Inflammatory macrophage treated with lipopolysaccharide for 1 hour (primary cell): ENCODE measurements around the gene ZFC3H1.

Experiments used
- DNase-seq, 2 donors: peaks; one replicate each; pipeline ENCODE4 v3.0.0-alpha.2; 2020 to 2022

ZFC3H1 gene

GRCh38 chr12:71683633-71684032 lies 20.0 kb upstream of the ZFC3H1 start:
- no peak for DNase-seq

DNA sequence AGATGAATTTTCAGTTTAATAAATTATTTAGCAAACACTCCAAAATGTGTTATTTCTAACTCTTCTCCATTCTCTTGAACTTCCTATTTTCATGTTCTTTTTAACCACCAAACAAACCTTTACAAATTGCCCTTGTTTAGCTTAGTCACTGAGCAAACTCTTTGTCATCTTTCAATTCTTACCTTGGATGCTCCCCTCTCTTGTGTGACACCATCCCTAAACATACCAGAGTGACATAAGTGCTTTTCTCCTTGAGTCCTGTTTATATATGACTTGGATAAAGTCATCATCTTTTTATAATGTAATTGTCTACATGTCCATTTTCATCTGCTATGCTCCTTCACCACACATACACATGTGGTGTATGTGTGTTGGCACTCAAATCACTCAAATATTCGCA lies 18.8 kb upstream of the ZFC3H1 start:
- peak in 1 of 2 donors; percentile 15 for DNase-seq

DNA sequence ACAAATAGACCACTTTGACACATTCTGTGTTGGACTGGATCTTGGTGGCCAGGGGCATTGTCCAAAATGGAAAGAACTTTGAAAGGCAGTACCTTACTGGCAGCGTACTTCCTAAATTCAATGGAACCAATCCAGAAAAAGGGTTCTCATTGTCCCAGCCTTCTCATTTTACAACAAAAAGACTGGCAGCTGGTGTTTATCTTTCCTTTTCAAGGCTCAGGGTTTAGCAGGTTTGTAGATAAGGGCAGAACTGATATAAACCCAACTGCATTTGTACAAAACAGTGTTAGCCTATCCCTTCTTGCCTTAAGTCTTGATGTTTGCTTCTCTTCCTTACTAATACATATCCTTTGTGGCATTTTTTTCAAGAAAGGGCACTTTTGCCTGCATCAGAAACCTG lies 8.2 kb upstream of the ZFC3H1 start:
- no peak for DNase-seq

- DNase-seq, result no peak
These were observed 7.7 kb upstream of the ZFC3H1 start for GRCh38 chr12:71671311-71671710.

DNA sequence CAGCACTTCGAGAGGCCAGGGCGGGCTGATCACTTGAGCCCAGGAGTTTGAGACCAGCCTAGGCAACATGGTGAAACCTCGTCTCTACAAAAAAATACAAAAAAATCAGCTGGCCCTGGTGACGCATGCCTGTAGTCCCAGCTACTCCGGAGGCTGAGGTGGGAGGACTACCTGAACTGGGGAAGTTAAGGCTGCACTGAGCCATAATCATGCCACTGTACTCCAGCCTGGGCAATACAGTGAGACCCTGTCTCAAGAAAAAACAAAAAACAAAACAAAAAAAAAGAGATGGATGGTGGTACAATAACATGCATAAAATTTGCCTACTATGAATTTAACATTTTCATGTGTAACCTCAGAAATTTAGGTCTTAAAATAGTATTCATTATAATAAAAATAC lies 2.6 kb upstream of the ZFC3H1 start:
- DNase-seq, result no peak

DNA sequence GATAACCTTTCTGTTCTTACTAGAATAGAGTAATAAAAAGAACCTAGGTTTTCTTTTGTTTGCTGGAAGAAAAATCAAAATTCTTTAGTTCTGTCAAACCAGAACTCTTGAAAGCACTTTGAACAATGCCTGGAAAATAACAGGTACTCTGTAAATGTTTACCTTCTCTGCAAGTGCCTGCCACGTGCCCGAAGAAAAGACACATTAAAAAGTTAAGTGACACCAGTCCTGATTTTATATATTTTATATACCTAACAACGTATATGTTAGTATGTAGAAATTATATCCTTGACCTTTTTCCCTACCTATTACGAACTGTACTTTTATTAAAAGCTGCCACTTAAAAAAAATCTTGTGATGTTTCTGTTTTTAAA lies 1.4 kb upstream of the ZFC3H1 start:
- DNase-seq, result no peak

DNA sequence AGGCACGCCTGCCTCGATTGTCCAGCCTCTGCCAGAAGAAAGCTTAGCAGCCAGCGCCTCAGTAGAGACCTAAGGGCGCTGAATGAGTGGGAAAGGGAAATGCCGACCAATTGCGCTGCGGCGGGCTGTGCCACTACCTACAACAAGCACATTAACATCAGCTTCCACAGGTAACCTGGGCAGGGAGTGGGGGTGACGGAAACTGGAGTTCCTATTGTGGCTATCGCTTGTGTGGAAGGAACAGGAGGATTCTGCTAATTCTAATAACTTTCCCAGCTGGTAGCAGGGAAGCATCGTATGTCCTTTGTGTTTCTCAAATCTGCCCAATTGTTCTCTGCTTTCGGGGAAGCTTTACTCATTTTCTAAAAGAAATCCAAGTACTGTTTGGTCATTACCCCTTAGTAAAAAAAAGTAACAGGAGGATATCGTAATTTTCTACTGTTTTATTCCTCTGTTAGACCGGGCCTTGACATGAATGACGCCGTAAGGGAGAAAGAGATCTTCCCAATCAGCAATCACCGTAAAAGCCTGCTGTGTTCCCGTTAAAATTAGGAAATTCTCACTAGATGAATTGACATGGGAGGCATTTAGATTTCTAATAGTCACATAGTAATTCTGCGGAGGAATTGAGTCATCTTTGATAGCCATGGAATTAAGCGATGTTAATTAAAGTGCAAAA lies 902 bp upstream of the ZFC3H1 start:
- DNase-seq, result peak; percentile 22 to 27

DNA sequence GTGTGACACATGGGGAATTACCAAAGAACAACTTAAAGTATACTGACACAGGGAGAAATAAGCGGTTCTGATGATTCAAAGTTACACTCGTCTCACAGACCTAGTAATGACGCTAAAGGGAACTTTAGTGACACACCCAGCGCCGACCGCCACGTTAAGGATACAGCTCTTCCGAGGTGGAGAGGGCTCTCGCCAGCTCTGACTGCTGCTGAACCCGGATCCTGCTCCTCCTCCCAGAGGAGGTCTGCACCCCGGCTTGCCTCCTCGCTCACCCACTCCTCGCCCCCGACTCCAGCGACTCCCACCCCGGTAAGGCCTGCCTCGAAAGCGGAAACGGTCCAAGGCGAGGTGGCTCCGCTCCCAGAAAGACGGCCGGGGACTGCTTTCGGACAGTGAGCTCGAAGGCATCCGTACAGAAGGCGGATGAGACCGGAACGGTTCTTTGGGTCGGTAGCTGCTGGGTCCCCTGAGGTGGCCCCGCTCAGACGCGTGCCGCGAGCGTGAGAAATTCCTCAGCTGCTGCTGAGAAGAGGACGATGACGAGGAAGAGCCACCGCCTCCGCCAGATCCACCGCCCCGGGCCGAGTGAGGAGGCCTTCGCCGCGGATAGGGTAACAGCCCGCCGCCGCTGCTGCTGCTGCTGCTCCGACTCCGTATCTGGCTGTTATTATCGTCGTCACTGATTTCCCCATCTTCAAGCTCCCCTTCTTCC lies 643 bp downstream of the ZFC3H1 start:
- DNase-seq, result peak; percentile 89 to 93

- DNase-seq, result no peak
These were observed 1.6 kb downstream of the ZFC3H1 start for GRCh38 chr12:71661977-71662530.

DNA sequence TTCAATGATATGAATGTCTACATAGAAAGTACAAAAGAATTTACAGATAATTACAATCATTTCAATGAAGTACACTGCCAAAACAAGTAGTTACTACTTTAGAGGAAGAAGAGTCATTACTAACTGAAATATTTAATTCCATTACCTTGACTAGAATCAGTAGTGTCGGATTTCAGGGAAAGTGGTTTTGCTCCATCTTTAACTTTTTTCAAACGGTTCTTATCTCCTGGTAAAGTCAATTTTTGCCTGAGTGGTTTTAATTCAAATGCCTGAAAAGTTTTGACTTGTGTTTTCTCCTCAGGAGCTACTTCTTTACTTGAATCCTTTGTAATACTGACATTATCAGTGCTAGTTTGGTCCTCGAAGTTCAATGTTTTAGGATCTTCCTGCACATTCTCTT lies 6.9 kb downstream of the ZFC3H1 start:
- DNase-seq, result no peak

GRCh38 chr12:71655907-71656306 lies 7.7 kb downstream of the ZFC3H1 start:
- DNase-seq, result no peak

DNA sequence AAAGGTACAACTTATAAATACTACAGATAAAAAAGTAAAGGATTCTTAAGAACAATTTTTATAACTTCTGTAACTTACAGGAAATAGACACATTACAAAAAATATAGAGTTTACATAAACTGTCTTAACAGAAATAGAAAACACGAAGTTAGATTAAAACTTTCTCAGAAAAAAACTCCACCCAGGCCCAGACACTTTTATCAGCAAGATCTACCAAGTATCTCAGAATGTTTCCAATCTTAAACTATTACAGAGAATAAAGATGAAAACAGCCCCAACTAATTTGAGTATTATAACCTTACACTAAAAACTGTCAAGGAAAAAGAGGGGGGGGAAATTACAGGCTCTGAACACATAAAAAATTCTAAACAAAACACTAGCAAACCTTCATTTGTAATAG lies 8.2 kb downstream of the ZFC3H1 start:
- no peak for DNase-seq

DNA sequence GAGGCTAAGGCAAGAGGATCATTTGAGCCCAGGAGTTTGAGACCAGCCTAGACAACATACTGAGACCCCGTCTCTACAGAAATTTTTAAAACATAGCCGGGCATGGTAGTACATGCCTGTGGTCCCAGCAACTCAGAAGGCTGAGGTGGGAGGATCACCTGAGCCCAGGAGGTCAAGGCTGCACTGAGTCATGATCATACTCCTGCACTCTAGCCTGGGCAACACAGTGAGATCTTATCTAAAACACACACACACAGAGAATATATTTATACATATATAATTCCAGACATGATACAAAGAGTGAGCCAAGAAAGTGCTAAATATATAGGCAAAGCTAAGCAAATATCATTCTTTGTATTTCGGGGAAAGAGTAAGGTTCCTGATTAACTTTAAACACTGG lies 9.4 kb downstream of the ZFC3H1 start:
- DNase-seq, result no peak

DNA sequence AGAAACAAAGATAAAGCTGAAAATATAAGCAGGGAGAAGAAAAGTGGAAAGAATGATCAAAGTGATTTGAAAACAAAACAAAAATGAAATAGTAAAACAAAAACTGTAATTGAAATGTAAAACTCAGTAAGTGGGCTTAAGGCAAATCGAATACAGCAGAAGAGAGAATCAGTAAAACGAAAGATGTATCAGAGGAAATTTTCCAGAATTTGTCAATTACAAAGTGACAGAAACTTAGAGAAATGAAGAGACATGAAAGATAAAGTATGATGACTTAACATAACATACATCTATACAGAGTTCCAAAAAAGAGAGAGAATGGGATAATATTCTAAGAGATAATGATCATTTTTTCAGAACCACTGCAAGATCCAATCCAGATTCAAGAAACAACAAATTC lies 10.5 kb downstream of the ZFC3H1 start:
- no peak for DNase-seq

- no peak for DNase-seq
These were observed 11.0 kb downstream of the ZFC3H1 start for GRCh38 chr12:71652656-71653055.

- peak; percentile 51 to 63 for DNase-seq
These were observed 14.2 kb downstream of the ZFC3H1 start for GRCh38 chr12:71649401-71649800.

- DNase-seq, result no peak
These were observed 15.1 kb downstream of the ZFC3H1 start for GRCh38 chr12:71648537-71648936.

- no peak for DNase-seq
These were observed 17.1 kb downstream of the ZFC3H1 start for GRCh38 chr12:71646512-71646911.

DNA sequence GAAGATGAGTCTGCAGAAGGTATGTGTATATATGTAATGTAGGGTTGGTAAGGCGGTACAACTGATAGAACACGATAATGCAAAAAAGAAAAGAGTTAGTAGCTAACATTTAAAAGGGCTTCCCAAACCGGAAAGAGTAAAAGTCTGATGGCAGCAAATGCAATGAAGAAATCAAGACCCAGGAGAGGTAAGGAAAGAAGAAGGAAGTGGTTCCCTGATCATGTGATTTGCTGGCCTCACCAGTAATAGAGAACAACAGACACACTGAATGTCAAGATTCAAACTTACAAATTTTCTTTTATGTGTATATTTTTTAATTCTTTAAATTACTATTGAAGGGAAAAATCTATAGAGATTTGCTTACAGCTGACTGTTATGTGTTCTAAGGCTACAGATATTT lies 18.4 kb downstream of the ZFC3H1 start:
- peak; percentile 45 to 55 for DNase-seq

DNA sequence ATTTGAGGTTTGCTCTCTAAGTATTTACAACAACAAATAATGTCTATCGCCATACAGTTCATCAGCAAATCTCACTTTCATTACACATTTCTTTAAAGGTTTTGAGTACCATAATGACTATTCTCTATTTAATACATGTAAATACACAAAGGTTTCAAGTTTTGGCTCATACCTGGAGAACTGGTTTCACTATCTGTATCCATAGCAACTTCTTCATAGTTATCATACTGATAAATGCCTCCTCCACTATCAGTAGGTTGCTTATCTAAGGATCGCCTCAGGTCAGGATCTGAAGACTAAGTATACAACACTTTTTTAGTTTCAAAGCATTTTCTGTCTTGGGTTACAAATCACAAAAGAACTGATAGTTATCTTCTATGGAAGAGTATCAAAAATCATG lies 21.4 kb downstream of the ZFC3H1 start:
- DNase-seq, result no peak

GRCh38 chr12:71641390-71641789 lies 22.3 kb downstream of the ZFC3H1 start:
- DNase-seq, result no peak

- no peak for DNase-seq
These were observed 23.3 kb downstream of the ZFC3H1 start for GRCh38 chr12:71640316-71640715.

GRCh38 chr12:71639341-71639760 lies 24.3 kb downstream of the ZFC3H1 start:
- no peak for DNase-seq

- DNase-seq, result no peak
These were observed 25.1 kb downstream of the ZFC3H1 start for GRCh38 chr12:71638499-71638898.

DNA sequence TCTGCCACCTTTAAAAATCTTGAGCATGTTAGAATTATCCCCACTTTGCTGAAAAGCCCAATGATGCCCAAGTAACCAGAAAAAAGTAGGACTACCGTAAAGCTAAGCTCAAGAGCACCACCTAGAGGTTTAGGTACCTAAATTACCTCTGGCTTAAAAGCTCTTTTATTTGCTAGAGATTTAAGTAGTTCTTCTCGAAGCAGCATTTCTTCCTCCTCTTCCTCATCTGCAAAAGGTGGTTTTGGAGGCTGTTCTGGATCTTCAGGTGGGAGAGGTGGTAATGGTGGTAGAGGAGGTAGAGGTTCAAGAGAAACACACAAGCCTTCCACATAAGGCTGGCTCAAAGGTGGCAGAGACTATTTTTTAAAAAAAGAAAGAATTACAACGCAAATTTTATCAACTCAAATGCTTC lies 26.9 kb downstream of the ZFC3H1 start:
- peak; percentile 30 to 77 for DNase-seq
